Kidney epithelial cell (primary cell): Measurements from ENCODE around the gene NPIPB6. TPM values are rescaled to one million over a fixed set of nuclear protein-coding genes. Genes with fewer than 3 reads are reported as not detected.

Experiments used
- DNase-seq: peaks from one replicate; pipeline ENCODE4 v3.0.0-alpha.2; 2010; ENCODE audit warnings: low read depth
- H3K27me3 ChIP-seq: 2 replicates; pipeline ENCODE4 v1.6.0; 2011; ENCODE audit warnings: low read length; ENCODE audit not compliant: control insufficient read depth, insufficient read depth
- H3K36me3 ChIP-seq: 2 replicates; pipeline ENCODE4 v1.5.1; 2011; ENCODE audit warnings: low read length; ENCODE audit not compliant: control insufficient read depth, insufficient read depth
- H3K4me3 ChIP-seq: 2 replicates; pipeline ENCODE4 v1.5.1; 2011; ENCODE audit warnings: low read depth, mild to moderate bottlenecking, control low read depth, low read length
- CTCF ChIP-seq: IDR thresholded peaks from 2 replicates; pipeline ENCODE4 v1.5.1; 2011; ENCODE audit warnings: mild to moderate bottlenecking, moderate library complexity, low read length, control low read depth, inconsistent platforms; ENCODE audit not compliant: insufficient read depth, poor library complexity, severe bottlenecking
- total RNA-seq: library from RNA; depleted of rRNA; stranded (reverse); fragments of >200 nt; gene quantifications from 2 replicates; pipeline ENCODE4 v1.2.3, GENCODE V29; 2015

Gene NPIPB6
- total RNA-seq, 1 donor from 2014 or later: not detected

- Histone ChIP-seq H3K27me3 (no peaks in the 10 kb centered on the region), H3K36me3 (no peaks in the 10 kb centered on the region), H3K4me3 (no peak overlapping the region)
- no peak for TF ChIP-seq CTCF
- no peak for DNase-seq
These were observed 61.7 kb downstream of the NPIPB6 start for GRCh38 chr16:28301620-28302019.

GRCh38 chr16:28301154-28301553 lies 62.2 kb downstream of the NPIPB6 start:
- H3K27me3 ChIP-seq: no peaks in the 10 kb centered on the region
- H3K36me3 ChIP-seq: no peaks in the 10 kb centered on the region
- H3K4me3 ChIP-seq: no peak overlapping the region
- DNase-seq: no peak
- TF ChIP-seq CTCF: no peak

GRCh38 chr16:28300327-28300726 lies 63.0 kb downstream of the NPIPB6 start:
- Histone ChIP-seq H3K27me3 (no peaks in the 10 kb centered on the region), H3K36me3 (no peaks in the 10 kb centered on the region), H3K4me3 (no peak overlapping the region)
- no peak for TF ChIP-seq CTCF
- no peak for DNase-seq

GRCh38 chr16:28298511-28298878 lies 64.8 kb downstream of the NPIPB6 start:
- TF ChIP-seq CTCF: no peak
- H3K27me3 ChIP-seq: peaks cover 12% of the 10 kb centered on the region
- H3K4me3 ChIP-seq: no peak overlapping the region
- no peaks in the 10 kb centered on the region for H3K36me3 ChIP-seq
- DNase-seq: no peak

GRCh38 chr16:28297784-28298510 lies 65.4 kb downstream of the NPIPB6 start:
- DNase-seq: no peak
- H3K4me3 ChIP-seq: no peak overlapping the region
- TF ChIP-seq CTCF: no peak
- no peaks in the 10 kb centered on the region for H3K36me3 ChIP-seq
- H3K27me3 ChIP-seq: peaks cover 18% of the 10 kb centered on the region

GRCh38 chr16:28297308-28297707 lies 66.0 kb downstream of the NPIPB6 start:
- no peak overlapping the region for H3K4me3 ChIP-seq
- no peak for DNase-seq
- peaks cover 22% of the 10 kb centered on the region for H3K27me3 ChIP-seq
- no peak for TF ChIP-seq CTCF
- H3K36me3 ChIP-seq: no peaks in the 10 kb centered on the region
